ENCODE measurements around the gene SOX10.
"Not testable (repeated sequence)": the region's sequence is repeated elsewhere in the genome, so short reads cannot be mapped to it uniquely, and the experiment has no call there.

SOX10 gene

GRCh38 chr22:37985751-37986281, 1.5 kb upstream of the SOX10 start:
- no peak for DNase-seq

GRCh38 chr22:37985050-37985585, 763 bp upstream of the SOX10 start:
- DNase-seq, result no peak

GRCh38 chr22:37982938-37983859, 1.2 kb downstream of the SOX10 start:
- DNase-seq, result no peak

- DNase-seq, result no peak
Observed at GRCh38 chr22:37982151-37982785, 2.1 kb downstream of the SOX10 start.

- no peak for DNase-seq
Observed at GRCh38 chr22:37981282-37982011, 2.9 kb downstream of the SOX10 start.

GRCh38 chr22:37979782-37980181, 4.6 kb downstream of the SOX10 start:
- DNase-seq, result no peak

- no peak for DNase-seq
Observed at GRCh38 chr22:37976547-37976946, 7.8 kb downstream of the SOX10 start.

GRCh38 chr22:37976022-37976421, 8.3 kb downstream of the SOX10 start:
- not testable (repeated sequence) for DNase-seq

GRCh38 chr22:37975153-37975552, 9.2 kb downstream of the SOX10 start:
- no peak for DNase-seq

GRCh38 chr22:37973271-37974170, 10.8 kb downstream of the SOX10 start:
- no peak for DNase-seq

GRCh38 chr22:37972527-37972926, 11.8 kb downstream of the SOX10 start:
- no peak for DNase-seq

- no peak for DNase-seq
Observed at GRCh38 chr22:37971475-37972434, 12.6 kb downstream of the SOX10 start.

GRCh38 chr22:37970864-37971263, 13.5 kb downstream of the SOX10 start:
- no peak for DNase-seq

- DNase-seq, result no peak
Observed at GRCh38 chr22:37968452-37969251, 15.7 kb downstream of the SOX10 start.

- no peak for DNase-seq
Observed at GRCh38 chr22:37967637-37968451, 16.5 kb downstream of the SOX10 start.

GRCh38 chr22:37967147-37967546, 17.2 kb downstream of the SOX10 start:
- no peak for DNase-seq

- no peak for DNase-seq
Observed at GRCh38 chr22:37965940-37966664, 18.3 kb downstream of the SOX10 start.

GRCh38 chr22:37961062-37961461, 23.3 kb downstream of the SOX10 start:
- no peak for DNase-seq
